A673 (cell line): ENCODE measurements around the gene CACNA2D1.

ENCODE experiments used
- EZH2 ChIP-seq: fragments of 200-600 bp; sonication (generic); IDR thresholded peaks from 2 replicates; pipeline ENCODE4 v1.6.1; 2017; ENCODE audit warnings: borderline replicate concordance, low read depth, mild to moderate bottlenecking, mixed read lengths, antibody characterized with exemption, low read length; ENCODE audit not compliant: poor library complexity, severe bottlenecking
- TF ChIP-seq, protein P1 (sequence below): fragments of 300-800, 200-600 bp; sonication (generic); conservative IDR thresholded peaks from 2 replicates; pipeline ENCODE4 v1.5.1; 2017; ENCODE audit warnings: low read depth, mild to moderate bottlenecking, antibody characterized with exemption, low read length, moderate library complexity, mixed read lengths

DNA sequence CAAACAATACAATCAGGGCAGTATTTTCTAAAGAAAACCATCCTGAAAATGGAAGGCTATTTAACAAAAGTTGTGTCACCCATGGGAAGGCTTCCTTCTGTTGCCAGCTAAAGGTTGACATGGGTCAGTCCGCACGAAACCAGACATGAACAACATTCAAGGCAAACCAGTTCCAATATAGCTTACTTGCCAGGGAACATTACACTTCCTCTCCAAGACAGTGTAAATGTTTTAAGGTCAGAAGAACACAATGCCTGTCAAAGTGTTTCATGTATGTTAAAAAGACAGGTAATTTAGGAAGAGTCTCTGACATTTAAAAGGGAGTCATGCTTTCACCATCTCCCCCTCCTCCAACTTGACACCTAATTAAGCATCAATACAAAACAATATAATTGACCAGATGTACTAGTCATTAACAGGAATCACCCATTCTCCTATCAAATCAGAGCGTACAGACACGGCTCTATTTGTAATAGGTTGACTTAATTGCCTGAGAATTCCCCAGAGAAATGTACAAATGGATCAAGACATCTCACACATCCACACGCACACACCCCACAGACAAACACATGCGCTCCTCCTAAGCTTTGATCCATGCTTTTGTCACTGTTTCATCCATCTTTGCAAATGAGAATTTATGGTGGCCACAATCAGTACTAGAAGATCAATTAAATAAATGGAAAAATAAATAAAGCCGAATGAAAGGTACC, 69.5 kb downstream of the CACNA2D1 start:
- TF ChIP-seq, protein P1, sequence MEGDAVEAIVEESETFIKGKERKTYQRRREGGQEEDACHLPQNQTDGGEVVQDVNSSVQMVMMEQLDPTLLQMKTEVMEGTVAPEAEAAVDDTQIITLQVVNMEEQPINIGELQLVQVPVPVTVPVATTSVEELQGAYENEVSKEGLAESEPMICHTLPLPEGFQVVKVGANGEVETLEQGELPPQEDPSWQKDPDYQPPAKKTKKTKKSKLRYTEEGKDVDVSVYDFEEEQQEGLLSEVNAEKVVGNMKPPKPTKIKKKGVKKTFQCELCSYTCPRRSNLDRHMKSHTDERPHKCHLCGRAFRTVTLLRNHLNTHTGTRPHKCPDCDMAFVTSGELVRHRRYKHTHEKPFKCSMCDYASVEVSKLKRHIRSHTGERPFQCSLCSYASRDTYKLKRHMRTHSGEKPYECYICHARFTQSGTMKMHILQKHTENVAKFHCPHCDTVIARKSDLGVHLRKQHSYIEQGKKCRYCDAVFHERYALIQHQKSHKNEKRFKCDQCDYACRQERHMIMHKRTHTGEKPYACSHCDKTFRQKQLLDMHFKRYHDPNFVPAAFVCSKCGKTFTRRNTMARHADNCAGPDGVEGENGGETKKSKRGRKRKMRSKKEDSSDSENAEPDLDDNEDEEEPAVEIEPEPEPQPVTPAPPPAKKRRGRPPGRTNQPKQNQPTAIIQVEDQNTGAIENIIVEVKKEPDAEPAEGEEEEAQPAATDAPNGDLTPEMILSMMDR = no peak
- TF ChIP-seq EZH2 = no peak
